Gastrocnemius medialis (tissue), 4 donors: ENCODE results near the gene LAMC2. TPM values are rescaled to one million over a fixed set of nuclear protein-coding genes. Genes with fewer than 3 reads are reported as not detected.

Source experiments
- ATAC-seq, 2 donors: fragments of 150-250 bp; one replicate each; pipeline ENCODE4 v1.9.1; 2016
- DNase-seq, 2 donors: peaks; one replicate each; pipeline ENCODE4 v3.0.0-alpha.2; 2019
- H3K27ac ChIP-seq, 4 donors: fragments of 200-600 bp; sonication (generic); 1 replicate in 1 of 4; 2 replicates in 3 of 4; pipeline ENCODE4 v1.5.1; 2016 to 2018; ENCODE audit warnings: mild to moderate bottlenecking in 2 of 4, moderate library complexity in 1 of 4
- H3K27me3 ChIP-seq, 3 donors: fragments of 200-600 bp; sonication (generic) in 2 of 3; 1 replicate in 1 of 3; 2 replicates in 2 of 3; pipeline versions ENCODE4 v1.5.1 to v1.6.0; 2016 to 2019; ENCODE audit warnings: mild to moderate bottlenecking in 1 of 3, moderate library complexity in 1 of 3
- H3K36me3 ChIP-seq, 2 donors: fragments of 200-600 bp; sonication (generic) in 1 of 2; one replicate each; pipeline ENCODE4 v1.5.1; 2017 to 2018
- H3K4me1 ChIP-seq, 2 donors: fragments of 200-600 bp; sonication (generic) in 1 of 2; one replicate each; pipeline ENCODE4 v1.5.1; 2016 to 2017; ENCODE audit warnings: mild to moderate bottlenecking in 2 of 2
- H3K4me3 ChIP-seq, 4 donors: fragments of 200-600 bp; sonication (generic) in 3 of 4; 1 replicate in 1 of 4; 2 replicates in 3 of 4; pipeline ENCODE4 v1.5.1; 2016 to 2019; ENCODE audit warnings: mild to moderate bottlenecking in 2 of 4
- H3K9me3 ChIP-seq, 3 donors: fragments of 200-600 bp; sonication (generic) in 2 of 3; 1 replicate in 1 of 3; 2 replicates in 2 of 3; pipeline ENCODE4 v1.5.1; 2016 to 2019
- POLR2A ChIP-seq, 2 donors: fragments of 450-650 bp; IDR thresholded peaks; one replicate each; pipeline ENCODE4 v1.6.1; 2017; ENCODE audit warnings: antibody characterized with exemption in 2 of 2, mild to moderate bottlenecking in 2 of 2, moderate library complexity in 2 of 2
- in situ Hi-C, 4 donors: fragments of 200-750 bp; cut with MboI; loops; one replicate each; pipeline versions ENCODE4 v1.15.0 to v1.8.0; 2017; ENCODE audit warnings: low sequenced_read_pairs in 4 of 4
- intact Hi-C: fragments of 100-400 bp; cut with DNase I; formaldehyde crosslinking; loops from one replicate; pipeline ENCODE4 v1.15.1; 2023; ENCODE audit warnings: low total_unique reads
- total RNA-seq, 4 donors: library from RNA; depleted of rRNA; stranded (reverse); fragments of >200 nt; gene quantifications; one replicate each; pipeline versions ENCODE4 v1.1.0 to v1.2.3, GENCODE V29; 2016
- TF ChIP-seq, protein P1 (sequence below), 5 experiments: fragments of 450-650 bp in 3 of 5; fragments of 200-600 bp in 2 of 5; sonication (generic) in 2 of 5; IDR thresholded peaks in 4 of 5; conservative IDR thresholded peaks in 1 of 5; 1 replicate in 4 of 5; 2 replicates in 1 of 5; pipeline ENCODE4 v1.5.1; 2016 to 2019; ENCODE audit warnings: antibody characterized with exemption in 5 of 5, mild to moderate bottlenecking in 3 of 5, moderate library complexity in 3 of 5

LAMC2 gene
- total RNA-seq, 4 donors from 2014 or later: 0.78 to 1.8 (median 1.4) TPM

DNA sequence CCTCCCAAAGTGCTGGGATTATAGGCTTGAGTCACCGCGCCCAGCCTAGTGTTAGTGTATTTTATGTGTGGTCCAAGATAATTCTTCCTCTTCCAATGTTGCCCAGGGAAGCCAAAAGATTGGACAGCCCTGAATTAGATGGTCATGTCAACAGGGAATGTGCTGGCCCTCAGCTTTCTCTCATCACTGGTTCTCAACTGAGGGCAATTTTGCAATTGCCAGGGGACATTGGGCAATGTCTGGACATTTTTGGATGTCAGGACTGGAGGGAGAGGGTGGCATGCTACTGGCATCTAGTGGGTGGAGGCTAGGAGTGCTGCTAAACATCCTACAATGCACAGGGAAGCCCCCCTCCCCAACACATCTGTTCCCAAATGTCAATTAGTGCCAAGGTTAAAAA lies 95.0 kb downstream of the LAMC2 start:
- peak overlapping the region; percentile 63 to 78 (median 74) for H3K27ac ChIP-seq
- peak overlapping the region in 1 of 4 donors; percentile 34 for H3K4me3 ChIP-seq
- H3K36me3 ChIP-seq: no peaks in the 10 kb centered on the region
- in situ Hi-C loops: loop anchor here (10.0 to 25.0 kb wide), 5 partner anchors 319 to 631 kb away; partner anchors contain the start of genes ARPC5 (in 1 of the 4) and SHCBP1L (in 1 of the 4)
- H3K27me3 ChIP-seq: no peaks in the 10 kb centered on the region
- ATAC-seq: peak; percentile 51 to 68
- H3K4me1 ChIP-seq: peaks cover 21 to 24% of the 10 kb centered on the region in 2 donors
- intact Hi-C loops: loop anchor here (1.0 to 5.0 kb wide), 4 partner anchors 37 to 341 kb away; partner anchors contain the start of gene SMG7
- peak; percentile 38 to 77 for DNase-seq
- no peaks in the 10 kb centered on the region for H3K9me3 ChIP-seq
- no peak for TF ChIP-seq POLR2A (IDR thresholded peaks at IDR 0.05)
- TF ChIP-seq, protein P1, sequence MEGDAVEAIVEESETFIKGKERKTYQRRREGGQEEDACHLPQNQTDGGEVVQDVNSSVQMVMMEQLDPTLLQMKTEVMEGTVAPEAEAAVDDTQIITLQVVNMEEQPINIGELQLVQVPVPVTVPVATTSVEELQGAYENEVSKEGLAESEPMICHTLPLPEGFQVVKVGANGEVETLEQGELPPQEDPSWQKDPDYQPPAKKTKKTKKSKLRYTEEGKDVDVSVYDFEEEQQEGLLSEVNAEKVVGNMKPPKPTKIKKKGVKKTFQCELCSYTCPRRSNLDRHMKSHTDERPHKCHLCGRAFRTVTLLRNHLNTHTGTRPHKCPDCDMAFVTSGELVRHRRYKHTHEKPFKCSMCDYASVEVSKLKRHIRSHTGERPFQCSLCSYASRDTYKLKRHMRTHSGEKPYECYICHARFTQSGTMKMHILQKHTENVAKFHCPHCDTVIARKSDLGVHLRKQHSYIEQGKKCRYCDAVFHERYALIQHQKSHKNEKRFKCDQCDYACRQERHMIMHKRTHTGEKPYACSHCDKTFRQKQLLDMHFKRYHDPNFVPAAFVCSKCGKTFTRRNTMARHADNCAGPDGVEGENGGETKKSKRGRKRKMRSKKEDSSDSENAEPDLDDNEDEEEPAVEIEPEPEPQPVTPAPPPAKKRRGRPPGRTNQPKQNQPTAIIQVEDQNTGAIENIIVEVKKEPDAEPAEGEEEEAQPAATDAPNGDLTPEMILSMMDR (IDR thresholded peaks at IDR 0.05 in 4 of 5, conservative IDR thresholded peaks at IDR 0.05 in 1 of 5): no peak

GRCh38 chr1:183281553-183282091 lies 95.6 kb downstream of the LAMC2 start:
- Histone ChIP-seq H3K9me3 (no peaks in the 10 kb centered on the region), H3K27me3 (no peaks in the 10 kb centered on the region), H3K4me3 (peak overlapping the region; percentile 6 to 72 (median 29)), H3K4me1 (peaks cover 22 to 26% of the 10 kb centered on the region in 2 donors), H3K27ac (peak overlapping the region; percentile 63 to 78 (median 74)), H3K36me3 (no peaks in the 10 kb centered on the region)
- intact Hi-C loops (loop anchor here (1.0 to 5.0 kb wide), 4 partner anchors 37 to 341 kb away; partner anchors contain the start of gene SMG7), in situ Hi-C loops (loop anchor here (10.0 to 25.0 kb wide), 5 partner anchors 319 to 631 kb away; partner anchors contain the start of genes ARPC5 (in 1 of the 4) and SHCBP1L (in 1 of the 4))
- DNase-seq (peak; percentile 85 to 89), ATAC-seq (peak; percentile 88 to 94)
- TF ChIP-seq, protein P1 (IDR thresholded peaks at IDR 0.05 in 4 of 5, conservative IDR thresholded peaks at IDR 0.05 in 1 of 5): peak; percentile 86 to 94 (median 90)
- TF ChIP-seq POLR2A (IDR thresholded peaks at IDR 0.05): no peak

DNA sequence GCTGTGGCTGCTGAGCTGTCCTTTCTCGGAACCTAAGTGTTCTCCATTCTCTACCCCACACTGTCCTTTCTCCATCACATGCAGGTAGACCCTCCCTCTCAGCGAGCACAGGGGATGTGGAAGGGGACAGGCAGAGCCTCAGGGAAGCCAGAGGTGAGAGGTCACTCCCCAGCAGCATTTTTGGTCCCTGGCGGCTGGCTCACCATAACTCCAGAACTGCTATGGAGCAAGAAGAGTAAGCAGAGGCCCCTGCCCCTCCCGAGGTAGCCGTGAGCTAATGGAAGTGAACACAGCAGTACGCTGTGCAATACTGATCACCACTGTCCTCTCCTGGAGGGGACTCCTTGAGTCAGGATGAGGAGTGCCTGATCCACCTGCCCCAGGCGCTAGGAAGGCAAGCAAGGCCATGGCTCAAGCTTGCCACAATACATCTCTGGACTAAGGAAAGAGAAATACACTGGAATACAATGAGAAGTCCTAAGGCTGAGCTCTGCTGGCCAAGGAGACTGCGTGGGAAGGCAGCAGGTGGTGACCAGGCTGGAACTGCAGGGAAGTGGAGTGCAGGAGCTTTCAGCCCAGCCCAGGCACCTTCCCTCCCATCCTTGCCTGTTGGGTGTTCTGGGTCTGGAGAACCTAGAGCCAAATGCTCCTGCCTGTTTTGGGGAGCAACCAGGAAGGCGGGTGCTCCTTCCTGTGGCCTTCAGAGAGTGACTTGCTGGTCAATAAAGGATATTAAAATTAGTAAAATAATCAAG lies 96.2 kb downstream of the LAMC2 start:
- TF ChIP-seq, protein P1 (IDR thresholded peaks at IDR 0.05 in 4 of 5, conservative IDR thresholded peaks at IDR 0.05 in 1 of 5): no peak
- no peak for TF ChIP-seq POLR2A (IDR thresholded peaks at IDR 0.05)
- H3K9me3 ChIP-seq: no peaks in the 10 kb centered on the region
- ATAC-seq (no peak), DNase-seq (no peak)
- in situ Hi-C loops: loop anchor here (10.0 to 25.0 kb wide), 5 partner anchors 320 to 630 kb away; partner anchors contain the start of genes ARPC5 (in 1 of the 4) and SHCBP1L (in 1 of the 4)
- H3K4me3 ChIP-seq: peak overlapping the region in 1 of 4 donors; percentile 72
- peaks cover 29 to 32% of the 10 kb centered on the region in 2 donors for H3K4me1 ChIP-seq
- no peaks in the 10 kb centered on the region for H3K36me3 ChIP-seq
- peak overlapping the region; percentile 63 to 78 (median 74) for H3K27ac ChIP-seq
- no peaks in the 10 kb centered on the region for H3K27me3 ChIP-seq
- intact Hi-C loops: loop anchor here (5.0 kb wide), 3 partner anchors 190 to 340 kb away; partner anchors contain the start of gene SMG7

DNA sequence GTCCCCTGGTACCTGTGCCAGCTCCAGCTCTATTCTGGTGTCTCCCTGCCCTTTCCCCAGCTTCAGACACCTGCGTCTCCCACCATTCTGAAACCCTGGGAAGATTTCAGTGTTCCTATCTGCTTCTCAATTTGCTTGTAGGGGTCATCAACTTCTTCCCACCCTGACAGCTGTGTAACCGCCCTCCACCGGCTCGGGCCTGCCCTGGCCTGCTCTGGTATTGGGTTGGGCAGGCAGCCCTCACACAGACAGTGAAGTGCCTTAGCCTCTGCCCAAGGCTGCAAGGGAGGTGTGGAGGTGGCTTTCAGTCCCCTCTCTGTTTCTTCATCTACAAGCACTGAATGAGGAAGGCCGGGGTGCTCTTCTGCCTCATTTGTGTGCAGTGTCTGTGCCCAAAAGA lies 97.2 kb downstream of the LAMC2 start:
- H3K4me3 ChIP-seq: no peak overlapping the region
- no peaks in the 10 kb centered on the region for H3K27me3 ChIP-seq
- H3K27ac ChIP-seq: no peak overlapping the region
- no peaks in the 10 kb centered on the region for H3K9me3 ChIP-seq
- intact Hi-C loops: loop anchor here (5.0 kb wide), 3 partner anchors 189 to 339 kb away; partner anchors contain the start of gene SMG7
- DNase-seq (no peak), ATAC-seq (no peak)
- in situ Hi-C loops: loop anchor here (10.0 to 25.0 kb wide), 5 partner anchors 321 to 629 kb away; partner anchors contain the start of genes ARPC5 (in 1 of the 4) and SHCBP1L (in 1 of the 4)
- H3K36me3 ChIP-seq: no peaks in the 10 kb centered on the region
- H3K4me1 ChIP-seq: peaks cover 39 to 41% of the 10 kb centered on the region in 2 donors
- TF ChIP-seq POLR2A (IDR thresholded peaks at IDR 0.05): no peak
- TF ChIP-seq, protein P1 (IDR thresholded peaks at IDR 0.05 in 4 of 5, conservative IDR thresholded peaks at IDR 0.05 in 1 of 5): no peak
